ENCODE data around the gene ZNF487.
"Not testable (repeated sequence)": the region's sequence is repeated elsewhere in the genome, so short reads cannot be mapped to it uniquely, and the experiment has no call there.

DNA sequence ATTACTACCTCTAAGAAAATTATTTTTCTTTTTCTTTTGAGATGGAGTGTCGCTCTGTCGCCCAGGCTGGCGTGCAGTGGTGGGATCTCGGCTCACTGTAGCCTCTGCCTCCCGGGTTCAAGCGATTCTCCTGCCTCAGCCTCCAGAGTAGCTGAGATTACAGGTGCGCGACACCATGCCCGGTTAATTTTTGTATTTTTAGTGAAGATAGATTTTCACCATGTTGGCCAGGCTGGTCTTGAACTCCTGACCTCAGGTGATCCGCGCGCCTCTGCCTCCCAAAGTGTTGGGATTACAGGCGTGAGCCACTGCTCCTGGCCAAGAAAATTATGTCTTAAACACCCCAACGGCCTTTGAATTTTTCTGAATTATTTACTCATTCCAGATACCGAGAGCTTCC, 19.6 kb downstream of the ZNF487 start:
- TF ChIP-seq, protein P1, sequence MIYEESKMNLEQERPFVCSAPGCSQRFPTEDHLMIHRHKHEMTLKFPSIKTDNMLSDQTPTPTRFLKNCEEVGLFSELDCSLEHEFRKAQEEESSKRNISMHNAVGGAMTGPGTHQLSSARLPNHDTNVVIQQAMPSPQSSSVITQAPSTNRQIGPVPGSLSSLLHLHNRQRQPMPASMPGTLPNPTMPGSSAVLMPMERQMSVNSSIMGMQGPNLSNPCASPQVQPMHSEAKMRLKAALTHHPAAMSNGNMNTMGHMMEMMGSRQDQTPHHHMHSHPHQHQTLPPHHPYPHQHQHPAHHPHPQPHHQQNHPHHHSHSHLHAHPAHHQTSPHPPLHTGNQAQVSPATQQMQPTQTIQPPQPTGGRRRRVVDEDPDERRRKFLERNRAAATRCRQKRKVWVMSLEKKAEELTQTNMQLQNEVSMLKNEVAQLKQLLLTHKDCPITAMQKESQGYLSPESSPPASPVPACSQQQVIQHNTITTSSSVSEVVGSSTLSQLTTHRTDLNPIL (CRISPR knock-in tag; IDR thresholded peaks at IDR 0.05; ENCODE audit: low read depth), result not testable (repeated sequence)
- TF ChIP-seq, protein P2, sequence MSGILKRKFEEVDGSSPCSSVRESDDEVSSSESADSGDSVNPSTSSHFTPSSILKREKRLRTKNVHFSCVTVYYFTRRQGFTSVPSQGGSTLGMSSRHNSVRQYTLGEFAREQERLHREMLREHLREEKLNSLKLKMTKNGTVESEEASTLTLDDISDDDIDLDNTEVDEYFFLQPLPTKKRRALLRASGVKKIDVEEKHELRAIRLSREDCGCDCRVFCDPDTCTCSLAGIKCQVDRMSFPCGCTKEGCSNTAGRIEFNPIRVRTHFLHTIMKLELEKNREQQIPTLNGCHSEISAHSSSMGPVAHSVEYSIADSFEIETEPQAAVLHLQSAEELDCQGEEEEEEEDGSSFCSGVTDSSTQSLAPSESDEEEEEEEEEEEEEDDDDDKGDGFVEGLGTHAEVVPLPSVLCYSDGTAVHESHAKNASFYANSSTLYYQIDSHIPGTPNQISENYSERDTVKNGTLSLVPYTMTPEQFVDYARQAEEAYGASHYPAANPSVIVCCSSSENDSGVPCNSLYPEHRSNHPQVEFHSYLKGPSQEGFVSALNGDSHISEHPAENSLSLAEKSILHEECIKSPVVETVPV (CRISPR knock-in tag; IDR thresholded peaks at IDR 0.05), result not testable (repeated sequence)
- not testable (repeated sequence) for TF ChIP-seq ZFP30 (CRISPR knock-in tag; IDR thresholded peaks at IDR 0.05); OSR1 (CRISPR knock-in tag; IDR thresholded peaks at IDR 0.05); ISL1 (CRISPR knock-in tag; IDR thresholded peaks at IDR 0.05); GLIS3 (CRISPR knock-in tag; IDR thresholded peaks at IDR 0.05); TOX (CRISPR knock-in tag; IDR thresholded peaks at IDR 0.05; ENCODE audit: borderline replicate concordance); PPARA (CRISPR knock-in tag; IDR thresholded peaks at IDR 0.05; ENCODE audit: borderline replicate concordance); ZFP3 (CRISPR knock-in tag; IDR thresholded peaks at IDR 0.05)
- TF ChIP-seq, protein P3, sequence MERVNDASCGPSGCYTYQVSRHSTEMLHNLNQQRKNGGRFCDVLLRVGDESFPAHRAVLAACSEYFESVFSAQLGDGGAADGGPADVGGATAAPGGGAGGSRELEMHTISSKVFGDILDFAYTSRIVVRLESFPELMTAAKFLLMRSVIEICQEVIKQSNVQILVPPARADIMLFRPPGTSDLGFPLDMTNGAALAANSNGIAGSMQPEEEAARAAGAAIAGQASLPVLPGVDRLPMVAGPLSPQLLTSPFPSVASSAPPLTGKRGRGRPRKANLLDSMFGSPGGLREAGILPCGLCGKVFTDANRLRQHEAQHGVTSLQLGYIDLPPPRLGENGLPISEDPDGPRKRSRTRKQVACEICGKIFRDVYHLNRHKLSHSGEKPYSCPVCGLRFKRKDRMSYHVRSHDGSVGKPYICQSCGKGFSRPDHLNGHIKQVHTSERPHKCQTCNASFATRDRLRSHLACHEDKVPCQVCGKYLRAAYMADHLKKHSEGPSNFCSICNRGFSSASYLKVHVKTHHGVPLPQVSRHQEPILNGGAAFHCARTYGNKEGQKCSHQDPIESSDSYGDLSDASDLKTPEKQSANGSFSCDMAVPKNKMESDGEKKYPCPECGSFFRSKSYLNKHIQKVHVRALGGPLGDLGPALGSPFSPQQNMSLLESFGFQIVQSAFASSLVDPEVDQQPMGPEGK (CRISPR knock-in tag; IDR thresholded peaks at IDR 0.05; ENCODE audit: borderline replicate concordance), result not testable (repeated sequence)
- TF ChIP-seq, protein P4, sequence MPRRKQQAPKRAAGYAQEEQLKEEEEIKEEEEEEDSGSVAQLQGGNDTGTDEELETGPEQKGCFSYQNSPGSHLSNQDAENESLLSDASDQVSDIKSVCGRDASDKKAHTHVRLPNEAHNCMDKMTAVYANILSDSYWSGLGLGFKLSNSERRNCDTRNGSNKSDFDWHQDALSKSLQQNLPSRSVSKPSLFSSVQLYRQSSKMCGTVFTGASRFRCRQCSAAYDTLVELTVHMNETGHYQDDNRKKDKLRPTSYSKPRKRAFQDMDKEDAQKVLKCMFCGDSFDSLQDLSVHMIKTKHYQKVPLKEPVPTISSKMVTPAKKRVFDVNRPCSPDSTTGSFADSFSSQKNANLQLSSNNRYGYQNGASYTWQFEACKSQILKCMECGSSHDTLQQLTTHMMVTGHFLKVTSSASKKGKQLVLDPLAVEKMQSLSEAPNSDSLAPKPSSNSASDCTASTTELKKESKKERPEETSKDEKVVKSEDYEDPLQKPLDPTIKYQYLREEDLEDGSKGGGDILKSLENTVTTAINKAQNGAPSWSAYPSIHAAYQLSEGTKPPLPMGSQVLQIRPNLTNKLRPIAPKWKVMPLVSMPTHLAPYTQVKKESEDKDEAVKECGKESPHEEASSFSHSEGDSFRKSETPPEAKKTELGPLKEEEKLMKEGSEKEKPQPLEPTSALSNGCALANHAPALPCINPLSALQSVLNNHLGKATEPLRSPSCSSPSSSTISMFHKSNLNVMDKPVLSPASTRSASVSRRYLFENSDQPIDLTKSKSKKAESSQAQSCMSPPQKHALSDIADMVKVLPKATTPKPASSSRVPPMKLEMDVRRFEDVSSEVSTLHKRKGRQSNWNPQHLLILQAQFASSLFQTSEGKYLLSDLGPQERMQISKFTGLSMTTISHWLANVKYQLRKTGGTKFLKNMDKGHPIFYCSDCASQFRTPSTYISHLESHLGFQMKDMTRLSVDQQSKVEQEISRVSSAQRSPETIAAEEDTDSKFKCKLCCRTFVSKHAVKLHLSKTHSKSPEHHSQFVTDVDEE (CRISPR knock-in tag; IDR thresholded peaks at IDR 0.05), result not testable (repeated sequence)

Data from SK-N-SH treated with all-trans-retinoic acid at 6 μM for 48 hours (cell line).